Pons (tissue), 1 donor: ENCODE data around the gene NCOA4.
"Not testable (repeated sequence)": the region's sequence is repeated elsewhere in the genome, so short reads cannot be mapped to it uniquely, and the experiment has no call there.

Source experiments
- DNase-seq: peaks from one replicate; pipeline ENCODE4 v3.0.0-alpha.2; 2016; ENCODE audit warnings: low spot score

Gene NCOA4

DNA sequence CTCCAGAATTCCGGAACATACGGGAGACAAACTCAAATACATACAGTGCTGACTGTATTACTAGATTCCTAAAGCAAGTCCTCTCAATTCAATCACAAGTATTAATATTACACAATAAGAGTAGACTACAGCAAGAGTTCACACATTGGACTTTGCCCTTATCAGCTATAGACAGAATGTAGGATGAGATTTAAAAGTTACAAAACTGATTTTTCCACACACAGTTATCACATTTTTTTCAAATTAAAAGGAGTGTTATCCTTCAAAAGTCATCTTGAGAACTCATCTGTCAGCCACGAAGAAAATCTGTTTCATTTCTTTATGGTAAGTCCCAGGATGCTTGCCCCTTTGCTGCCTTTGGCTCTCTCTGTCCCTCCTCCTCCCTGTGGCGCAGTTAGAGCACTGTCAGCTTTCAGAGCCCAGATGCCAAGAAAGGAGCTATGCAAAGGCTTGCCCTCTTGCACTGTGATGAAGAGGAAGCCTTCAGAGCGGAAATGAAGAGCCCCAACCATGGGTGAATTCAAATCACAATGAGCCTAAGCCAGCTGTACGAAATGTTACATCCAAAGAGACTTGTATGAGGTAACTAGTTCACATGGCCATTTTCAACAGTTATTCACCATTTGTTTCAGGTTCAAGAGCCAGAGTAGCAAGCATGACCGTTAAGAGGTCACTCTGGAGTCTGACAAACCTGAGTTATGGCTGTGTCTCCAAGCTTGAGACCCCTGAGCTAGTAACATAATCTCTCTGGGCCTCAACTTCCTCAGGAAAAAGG is 10.7 kb downstream of the NCOA4 start:
- DNase-seq = peak; percentile 79

DNA sequence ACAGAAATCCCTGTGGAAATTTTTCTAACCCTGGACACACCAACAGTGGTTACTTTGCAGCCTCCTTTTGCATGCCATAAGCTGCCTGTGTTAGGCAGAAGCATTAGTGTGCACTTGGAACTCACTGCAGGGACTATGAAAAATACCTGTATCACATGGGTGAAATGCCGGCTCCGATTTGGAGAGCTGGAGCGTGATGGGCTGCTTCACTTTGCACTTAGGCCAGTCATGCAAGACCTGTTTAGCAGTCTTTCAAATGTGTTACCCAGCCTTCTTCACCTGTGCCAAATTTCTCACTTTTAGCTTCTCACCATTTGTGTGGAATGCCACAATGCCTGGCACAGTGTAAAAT is 11.3 kb downstream of the NCOA4 start:
- DNase-seq = no peak

DNA sequence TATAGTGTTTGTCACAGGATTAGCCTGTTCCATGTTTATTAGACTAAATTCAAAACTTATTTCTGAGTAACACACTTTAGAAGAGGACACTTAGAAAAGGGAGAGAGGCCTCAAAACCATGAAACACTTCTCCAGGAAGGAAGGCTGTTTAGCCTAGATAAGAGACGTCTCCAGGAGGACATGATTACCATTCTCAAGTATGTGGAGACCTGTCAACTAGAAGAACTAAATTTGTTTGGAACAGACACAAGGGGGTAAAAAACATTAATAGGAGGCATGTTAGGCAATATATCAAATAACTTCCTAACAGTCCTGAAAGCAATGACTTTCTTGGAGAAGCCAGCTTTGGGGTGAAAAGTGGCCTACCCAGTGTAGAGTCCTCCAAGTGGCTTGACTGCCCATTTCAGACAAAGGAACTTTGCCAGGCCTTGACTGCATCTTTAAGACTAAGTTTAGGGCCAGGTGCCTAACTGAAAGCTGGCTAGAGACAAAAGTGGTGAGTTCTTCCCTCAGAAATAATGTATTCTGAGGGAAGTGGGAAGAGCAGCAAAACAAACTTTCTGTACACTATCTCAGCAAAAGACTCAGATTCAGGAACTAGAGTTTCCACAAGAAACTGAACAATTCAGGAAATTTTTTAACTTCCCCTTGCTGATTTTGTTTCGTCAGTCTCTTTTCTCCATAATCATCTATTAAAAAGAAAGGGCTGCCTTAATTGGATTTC is 11.8 kb downstream of the NCOA4 start:
- DNase-seq = peak; percentile 57

DNA sequence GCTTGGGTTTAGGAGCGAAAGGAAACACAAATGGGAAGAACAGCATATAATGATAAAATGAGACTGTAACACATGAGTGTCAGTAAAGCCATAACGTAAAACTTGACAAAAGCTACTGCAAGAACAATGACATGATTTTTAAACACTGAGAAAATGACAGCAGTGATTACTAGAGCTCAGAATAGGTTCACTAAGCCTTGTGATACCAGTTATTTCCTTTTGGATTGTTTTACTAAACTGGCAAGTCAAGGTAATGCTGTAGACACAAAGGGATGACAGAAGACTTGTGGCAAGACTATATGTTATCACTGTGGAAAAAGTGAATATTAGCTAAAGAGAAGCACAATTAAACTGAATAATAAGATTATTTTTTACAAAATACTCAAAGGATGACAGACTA is 12.7 kb downstream of the NCOA4 start:
- DNase-seq = no peak

DNA sequence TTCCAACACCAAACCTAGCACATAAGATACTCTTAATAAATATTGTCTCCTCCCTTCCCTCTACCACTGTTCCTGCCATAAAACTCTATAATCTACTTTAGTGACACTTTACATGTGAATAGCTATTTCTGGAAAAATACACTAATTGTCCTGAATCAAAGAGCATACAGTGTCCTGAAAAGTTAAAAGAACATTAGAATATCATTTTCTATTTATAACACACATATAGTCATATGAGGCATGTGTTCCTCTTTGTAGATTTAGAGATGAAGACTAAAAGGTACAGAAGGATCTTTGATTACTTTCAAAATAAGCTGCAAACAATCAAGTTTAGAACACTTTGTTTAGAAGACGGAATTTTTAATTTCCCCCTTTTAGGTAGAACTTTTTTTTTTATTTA is 13.6 kb downstream of the NCOA4 start:
- no peak for DNase-seq

DNA sequence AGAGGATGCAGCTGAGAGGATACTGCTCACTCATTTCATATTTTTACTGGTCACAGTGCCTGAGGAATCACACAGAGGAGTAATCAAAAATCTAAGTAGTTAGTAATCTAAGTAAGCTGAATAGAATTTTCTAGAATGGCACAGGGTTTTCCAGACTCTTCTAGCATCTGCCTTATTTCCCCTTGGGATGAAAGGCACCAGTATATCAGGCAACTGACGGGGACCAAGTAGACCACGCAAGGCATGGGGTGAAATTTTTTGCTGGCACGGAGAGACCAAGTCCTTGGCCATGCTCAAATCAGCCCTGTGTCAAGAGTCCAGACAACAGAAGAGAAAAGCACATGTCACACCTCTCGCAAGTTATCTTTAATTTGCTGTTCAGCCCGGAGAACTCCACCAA is 14.2 kb downstream of the NCOA4 start:
- no peak for DNase-seq

DNA sequence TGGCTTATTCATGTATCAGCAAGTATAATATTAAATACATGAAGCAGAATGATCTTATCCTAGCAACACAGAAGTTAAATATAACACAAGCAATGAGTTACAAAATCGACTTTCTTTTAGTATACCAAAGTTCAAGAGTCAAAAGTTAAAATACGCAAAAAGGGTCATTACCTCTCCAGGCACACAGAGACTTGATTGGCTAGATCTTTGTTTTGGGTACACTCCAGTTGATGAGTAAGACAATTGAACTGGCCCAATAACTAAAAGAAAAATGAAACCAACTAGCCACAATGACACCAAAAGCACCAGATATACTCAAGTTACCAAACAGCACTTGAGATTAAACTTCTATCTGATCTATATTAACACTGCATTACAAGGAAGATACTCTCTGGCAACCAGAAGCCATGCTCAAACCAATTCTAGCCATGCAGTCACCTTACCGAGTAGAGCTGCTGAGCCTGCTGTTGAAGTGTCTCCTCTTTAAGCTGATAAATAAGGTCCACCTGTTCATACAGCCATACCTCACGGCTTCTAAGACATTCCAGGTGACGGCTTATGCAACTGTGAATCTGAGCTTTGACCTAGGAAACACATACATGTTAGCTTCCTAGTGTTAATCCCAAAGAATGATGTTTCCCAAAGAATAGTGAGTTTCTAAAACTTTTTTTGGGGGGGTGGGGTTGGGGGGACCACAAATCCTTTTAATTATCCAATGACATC is 15.6 kb downstream of the NCOA4 start:
- DNase-seq = no peak

DNA sequence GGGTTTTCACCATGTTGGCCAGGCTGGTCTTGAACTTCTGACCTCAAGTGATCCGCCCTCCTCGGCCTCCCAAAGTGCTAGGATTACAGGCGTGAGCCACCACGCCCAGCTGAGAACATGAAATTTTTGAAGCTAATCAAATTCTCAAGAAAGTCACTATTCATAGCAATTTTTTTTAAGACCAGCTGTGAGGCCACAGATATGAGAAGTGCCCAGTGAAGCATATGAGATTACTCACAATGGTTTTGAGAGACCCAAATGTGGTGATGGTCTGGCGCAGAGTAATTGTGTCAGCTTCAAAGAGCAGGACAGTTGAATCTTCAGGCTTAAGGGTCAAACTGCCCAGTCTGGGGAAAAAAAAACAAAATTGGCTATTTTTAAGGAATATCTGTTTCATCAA is 16.2 kb downstream of the NCOA4 start:
- no peak for DNase-seq

DNA sequence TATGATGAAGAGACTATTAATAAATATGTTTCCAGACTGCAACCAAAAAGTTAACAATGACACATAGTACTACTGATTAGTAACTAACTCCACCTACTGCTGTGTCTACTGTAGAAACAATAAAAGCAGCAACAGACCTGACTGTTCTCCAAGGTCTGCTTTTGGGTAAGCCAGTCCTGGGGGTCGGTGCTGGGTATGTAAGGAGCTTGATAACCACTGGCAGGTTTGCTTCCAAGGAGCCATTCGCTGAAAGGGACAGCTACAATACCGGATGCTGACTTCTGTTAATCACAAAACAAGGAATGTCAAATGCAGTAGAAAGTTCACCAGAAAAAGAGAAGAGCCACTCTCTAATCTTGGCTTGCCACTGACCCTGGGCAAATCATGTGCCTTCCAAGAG is 17.7 kb downstream of the NCOA4 start:
- no peak for DNase-seq

DNA sequence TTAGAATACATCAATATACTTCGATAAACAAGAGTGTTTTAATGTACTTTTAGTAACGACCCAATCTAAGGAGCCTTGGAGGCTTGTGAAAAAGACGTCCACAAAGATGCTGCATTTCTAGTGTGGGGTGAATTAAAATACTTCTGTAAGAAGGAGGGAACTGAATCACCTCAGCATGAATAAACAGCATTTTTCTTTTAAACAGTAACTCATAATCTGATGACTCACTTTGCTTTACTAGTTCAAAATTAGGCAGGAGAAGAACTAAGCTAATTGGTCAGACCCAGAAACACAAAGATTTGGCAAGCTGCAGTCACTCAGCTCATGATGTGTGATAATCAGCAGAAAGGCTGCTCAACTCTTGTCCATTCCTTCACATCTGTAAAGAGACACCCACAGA is 24.2 kb downstream of the NCOA4 start:
- no peak for DNase-seq

DNA sequence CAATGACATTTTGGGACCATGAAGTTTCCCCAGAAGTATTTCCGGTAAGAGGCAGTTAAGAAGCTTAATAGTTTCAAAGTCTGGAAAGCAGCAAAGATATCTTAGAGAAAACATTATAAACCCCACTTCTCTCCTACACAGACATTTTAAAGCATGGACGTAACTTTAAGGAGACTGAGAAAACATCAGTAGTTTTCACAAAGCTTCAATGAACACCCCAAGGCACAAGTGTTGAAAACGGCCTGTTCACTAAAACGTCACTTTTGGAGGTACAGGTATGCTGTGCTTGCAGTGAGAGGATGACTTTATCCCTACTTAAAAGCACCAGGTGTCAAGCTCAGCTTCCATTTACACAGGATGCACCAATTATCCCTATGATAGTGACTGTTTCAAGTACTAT is 25.0 kb downstream of the NCOA4 start:
- no peak for DNase-seq

DNA sequence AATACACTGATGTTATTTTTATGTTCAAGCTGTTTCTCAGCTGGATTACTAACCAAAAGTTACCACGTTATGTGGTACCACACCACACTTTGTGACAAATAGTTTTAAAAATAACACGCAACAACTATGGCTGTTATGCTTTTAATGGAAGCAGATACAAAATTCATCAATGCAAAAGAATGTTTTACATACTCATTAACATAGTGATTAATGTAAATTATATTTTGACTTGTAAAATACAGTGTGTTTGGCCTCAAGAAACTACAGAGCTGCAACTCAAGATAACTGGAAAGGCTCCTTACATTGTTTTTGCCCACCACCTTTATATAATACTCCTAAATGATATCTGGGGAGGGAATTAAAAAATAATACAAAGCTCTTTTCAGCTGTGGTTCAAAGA is 25.5 kb downstream of the NCOA4 start:
- no peak for DNase-seq

DNA sequence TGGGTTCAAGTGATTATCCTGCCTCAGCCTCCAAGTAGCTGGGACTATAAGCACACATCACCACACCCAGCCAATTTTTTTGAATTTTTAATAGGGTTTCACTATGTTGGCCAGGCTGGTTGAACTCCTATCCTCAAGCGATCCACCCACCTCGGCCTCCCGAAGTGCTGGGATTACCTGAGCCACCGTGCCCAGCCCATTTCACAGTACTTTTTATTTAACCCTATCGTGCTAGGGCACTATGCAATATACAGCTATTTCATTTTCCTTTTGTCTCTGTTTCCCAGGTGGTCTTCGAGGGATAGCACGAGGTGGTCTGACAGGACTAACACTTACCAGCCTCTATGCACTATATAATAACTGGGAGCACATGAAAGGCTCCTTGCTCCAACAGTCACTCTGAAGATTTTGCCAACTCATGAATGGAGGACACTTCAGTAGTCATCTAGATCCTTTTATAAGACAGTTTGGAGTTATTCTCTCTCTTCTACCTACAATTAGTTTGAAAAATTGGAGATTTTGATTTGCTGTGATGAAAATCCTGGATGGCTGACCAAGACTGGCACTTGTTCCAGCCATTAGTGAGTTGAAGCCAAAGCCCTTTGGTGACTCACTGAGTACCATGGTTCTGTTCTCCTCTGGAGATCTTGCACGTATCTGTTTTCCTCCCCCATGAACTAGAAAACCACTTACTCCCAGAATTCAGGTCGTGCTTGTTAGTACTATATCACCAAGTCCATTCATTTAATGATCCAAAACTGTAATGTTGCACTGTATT is 27.3 kb downstream of the NCOA4 start:
- no peak for DNase-seq

DNA sequence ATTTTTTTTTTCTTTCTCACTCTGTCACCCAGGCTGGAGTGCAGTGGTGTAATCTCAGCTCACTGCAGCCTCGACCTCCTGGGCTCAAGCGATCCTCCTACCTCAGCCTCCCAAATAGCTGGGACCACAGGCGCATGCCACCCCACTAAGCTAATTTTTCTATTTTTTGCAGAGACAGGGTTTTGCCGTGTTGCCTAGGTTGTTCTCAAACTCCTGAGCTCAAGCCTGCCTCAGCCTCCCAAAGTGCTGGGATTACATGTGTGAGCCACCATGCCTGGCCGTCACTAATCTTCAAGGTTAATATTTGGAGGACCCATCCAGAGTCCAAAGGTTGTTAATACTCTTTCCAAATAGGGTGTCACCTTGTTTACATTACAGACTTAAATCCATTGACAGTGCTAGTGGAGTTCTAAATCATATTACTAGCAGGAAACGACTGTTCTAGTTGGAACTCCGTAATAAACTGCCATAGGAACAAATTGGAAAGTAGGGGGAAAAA is 28.2 kb downstream of the NCOA4 start:
- DNase-seq = not testable (repeated sequence)

DNA sequence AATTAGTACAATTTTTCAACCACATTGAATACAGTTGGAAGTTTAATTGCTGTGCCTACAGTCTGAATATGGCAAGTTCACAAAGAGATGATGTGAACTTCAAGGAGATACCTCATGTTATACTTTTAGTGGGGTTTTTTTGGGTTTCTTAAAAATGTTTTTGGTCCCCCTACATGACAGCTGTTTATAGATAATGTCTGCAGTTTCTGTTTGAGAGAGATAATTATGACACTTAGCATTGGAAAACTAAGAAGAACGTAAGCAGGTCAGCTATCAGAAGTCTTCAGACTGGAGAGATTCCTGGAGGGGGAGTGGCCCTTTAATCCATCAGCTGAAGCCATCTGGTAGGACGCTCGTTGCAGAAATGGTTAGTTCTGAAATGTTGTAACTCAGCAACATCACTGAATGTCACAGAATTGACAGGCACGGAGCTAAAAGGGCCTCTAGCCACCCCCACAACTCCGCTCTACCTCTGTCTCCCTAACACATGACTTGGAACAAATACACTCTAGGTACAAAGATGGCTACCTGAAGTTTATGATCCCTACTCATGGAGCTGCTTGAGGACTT is 29.2 kb downstream of the NCOA4 start:
- DNase-seq = no peak

DNA sequence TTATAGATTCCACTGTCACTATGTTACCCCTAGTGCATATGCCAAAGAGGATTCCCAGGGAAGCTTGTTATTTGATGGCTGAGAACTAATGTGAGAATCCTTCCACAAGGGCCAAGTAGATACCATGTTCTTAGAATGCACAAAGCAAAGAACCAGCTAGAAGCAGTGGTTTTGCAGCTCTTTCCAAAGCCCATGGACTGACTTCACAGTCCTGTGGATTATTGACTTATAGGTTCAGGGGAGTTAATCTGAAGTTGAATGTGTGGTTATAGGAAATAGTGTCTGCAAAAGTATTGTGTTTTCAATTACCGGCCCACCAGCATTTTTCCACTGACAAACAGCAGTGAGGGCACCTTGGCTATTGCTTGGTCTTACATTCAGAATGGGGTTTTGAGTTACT is 29.9 kb downstream of the NCOA4 start:
- no peak for DNase-seq

DNA sequence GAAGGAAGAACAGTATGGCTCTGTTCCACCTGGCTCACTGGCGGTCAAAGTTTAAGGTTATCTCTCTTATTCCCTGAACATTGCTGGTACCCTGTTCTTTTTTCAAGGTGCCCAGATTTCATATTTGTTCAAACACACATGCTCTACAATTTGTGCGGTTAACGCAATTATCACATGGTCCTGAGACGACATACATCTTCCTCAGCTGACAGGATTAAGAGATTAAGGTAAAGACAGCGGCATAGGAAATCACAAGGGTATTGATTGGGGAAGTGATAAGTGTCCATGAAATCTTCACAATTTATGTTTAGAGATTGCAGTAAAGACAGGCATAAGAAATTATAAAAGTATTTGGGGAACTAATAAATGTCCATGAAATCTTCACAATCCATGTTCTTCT is 30.5 kb downstream of the NCOA4 start:
- DNase-seq = not testable (repeated sequence)

DNA sequence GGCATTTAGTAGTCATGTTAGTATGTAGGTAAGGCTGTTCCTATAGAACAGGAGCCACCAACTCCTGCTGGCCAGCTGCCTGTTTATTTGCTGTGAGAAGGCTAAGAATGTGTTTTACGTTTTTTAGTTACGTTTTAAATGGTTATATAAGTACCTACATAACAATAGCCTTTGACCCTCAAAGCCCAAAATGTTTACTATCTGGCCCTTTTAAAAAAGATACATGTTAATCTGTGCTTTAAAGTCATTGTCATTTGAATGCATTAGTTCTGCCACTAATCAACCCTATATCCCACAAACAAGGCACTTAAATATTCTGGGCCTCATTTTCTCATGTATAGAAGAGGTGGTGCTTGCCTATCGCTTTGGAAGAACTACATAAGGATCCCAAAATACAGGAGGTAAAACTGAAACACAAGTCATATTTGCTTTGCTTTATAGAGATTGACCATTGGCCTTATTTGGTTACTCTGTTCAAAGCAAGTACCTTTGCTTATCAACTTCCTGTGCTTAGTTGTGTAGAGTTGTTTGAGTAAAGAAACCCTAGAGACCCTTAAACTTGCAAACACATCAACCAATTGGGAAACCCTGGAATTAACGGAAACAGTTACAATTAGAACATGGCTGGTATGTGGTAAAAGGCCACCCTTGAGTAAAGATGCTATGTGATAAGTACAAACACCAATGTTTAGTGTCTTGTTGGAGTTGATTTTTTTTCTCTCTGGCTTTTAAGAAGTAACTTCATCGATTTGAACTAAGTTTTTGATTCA is 32.2 kb downstream of the NCOA4 start:
- DNase-seq = no peak

DNA sequence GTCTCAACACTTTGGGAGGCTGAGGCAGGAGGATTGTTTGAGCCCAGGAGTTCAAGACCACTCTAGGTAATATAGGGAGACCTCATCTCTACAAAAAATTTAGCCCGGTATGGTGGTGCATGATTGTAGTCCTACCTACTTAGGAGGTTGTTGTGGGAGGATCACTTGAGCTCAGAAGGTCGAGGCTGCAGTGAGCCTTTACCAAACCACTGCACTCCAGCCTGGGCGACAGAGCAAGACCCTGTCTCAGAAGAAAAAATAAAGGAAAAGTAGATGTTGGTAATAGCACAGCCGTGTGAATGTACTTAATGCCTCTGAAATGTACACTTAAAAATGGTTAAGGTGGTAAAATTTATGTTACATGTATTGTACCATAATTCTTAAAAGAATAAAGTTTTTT is 32.9 kb downstream of the NCOA4 start:
- DNase-seq = no peak

DNA sequence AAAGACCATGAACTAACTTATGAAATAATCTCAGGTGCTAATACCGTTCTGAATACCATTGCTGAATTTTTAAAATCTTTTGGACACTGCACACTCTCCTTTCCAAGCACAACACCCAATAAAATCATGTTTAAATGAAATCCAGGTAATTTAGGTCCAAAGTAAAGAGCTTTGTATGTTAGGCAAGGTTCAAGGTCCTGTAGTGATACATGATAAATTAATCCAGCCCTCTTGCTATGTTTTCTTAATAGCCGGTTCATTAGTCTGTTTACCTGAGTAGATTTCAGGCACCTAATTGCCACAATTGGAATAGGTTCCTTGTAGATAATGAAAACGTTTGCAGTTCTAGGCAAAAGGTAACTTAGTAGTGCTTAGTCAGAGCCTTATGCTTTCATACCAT is 44.8 kb downstream of the NCOA4 start:
- not testable (repeated sequence) for DNase-seq

DNA sequence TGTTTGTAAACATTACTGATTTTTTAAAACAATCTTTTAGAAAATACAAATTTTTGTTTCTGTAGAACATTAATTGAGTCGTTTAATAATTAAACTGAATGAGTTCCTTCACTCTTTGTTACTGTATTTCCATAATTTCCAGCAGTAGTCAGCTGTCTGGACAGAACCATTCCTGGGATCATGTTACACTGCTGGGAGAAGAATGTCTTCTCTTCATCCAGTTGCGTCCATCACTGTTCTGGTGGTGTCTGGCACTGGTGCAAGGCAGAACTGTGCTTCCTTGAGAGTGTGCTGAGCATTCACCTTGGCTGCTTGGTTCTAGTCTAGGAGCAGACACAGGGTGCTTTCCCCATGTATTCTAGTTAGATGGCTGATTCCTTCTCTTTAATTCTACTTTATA is 46.0 kb downstream of the NCOA4 start:
- not testable (repeated sequence) for DNase-seq
